Naive thymus-derived CD4-positive, alpha-beta T cell (primary cell): ENCODE data around the gene MS4A3. TPM values are rescaled to one million over a fixed set of nuclear protein-coding genes. Genes with fewer than 3 reads are reported as not detected.
"Not testable (repeated sequence)": the region's sequence is repeated elsewhere in the genome, so short reads cannot be mapped to it uniquely, and the experiment has no call there.

Experiments
- ATAC-seq: fragments of 150-1000 bp; cut with Tn5 transposase; 2 replicates; pipeline ENCODE4 v1.10.0; 2021; ENCODE audit warnings: mild to moderate bottlenecking, moderate library complexity
- CTCF ChIA-PET: fragments of 350-600 bp; sonication (Branson Sonifier 250); formaldehyde crosslinking; loops from one replicate; lab custom pipeline; 2021; ENCODE audit warnings: antibody characterized with exemption; lab: Charles Lee
- POLR2A ChIA-PET: fragments of 350-600 bp; sonication (Branson Sonifier 250); formaldehyde crosslinking; loops from one replicate; lab custom pipeline; 2021; ENCODE audit warnings: antibody characterized with exemption, inconsistent platforms; lab: Charles Lee
- DNase-seq, 9 donors: peaks; one replicate each; pipeline versions ENCODE4 v3.0.0 to v3.0.0-alpha.2; 2020 to 2022; ENCODE audit warnings: mixed read lengths in 1 of 9
- H3K27ac ChIP-seq: one replicate; pipeline ENCODE4 v1.7.0; 2013; ENCODE audit warnings: mild to moderate bottlenecking, low read depth, low read length, moderate library complexity
- H3K27me3 ChIP-seq, 2 donors: one replicate each; pipeline ENCODE4 v1.7.0; 2013; ENCODE audit warnings: low read length in 2 of 2, mild to moderate bottlenecking in 2 of 2, moderate library complexity in 2 of 2; ENCODE audit not compliant: control insufficient read depth in 2 of 2, insufficient read depth in 2 of 2
- H3K36me3 ChIP-seq, 3 experiments: 1 replicate in 2 of 3; 2 replicates in 1 of 3; pipeline ENCODE4 v1.7.0; 2013; ENCODE audit warnings: low read length in 3 of 3, mild to moderate bottlenecking in 3 of 3, moderate library complexity in 1 of 3; ENCODE audit not compliant: insufficient read depth in 3 of 3, control insufficient read depth in 2 of 3
- H3K4me1 ChIP-seq, 2 donors: one replicate each; pipeline ENCODE4 v1.7.0; 2013; ENCODE audit warnings: low read length in 2 of 2, mild to moderate bottlenecking in 2 of 2, moderate library complexity in 1 of 2; ENCODE audit not compliant: control insufficient read depth in 2 of 2, insufficient read depth in 2 of 2
- H3K4me3 ChIP-seq: 2 replicates; pipeline ENCODE4 v1.7.0; 2013; ENCODE audit warnings: mild to moderate bottlenecking, low read length
- H3K9me3 ChIP-seq, 3 experiments: 1 replicate in 2 of 3; 2 replicates in 1 of 3; pipeline ENCODE4 v1.7.0; 2013; ENCODE audit warnings: low read length in 3 of 3; ENCODE audit not compliant: control insufficient read depth in 2 of 3
- H3K27ac Mint-ChIP-seq, 9 donors: one replicate each; pipeline ENCODE4 v1.8.0; 2020 to 2022; ENCODE audit warnings: mixed read lengths in 9 of 9, mild to moderate bottlenecking in 8 of 9, moderate library complexity in 5 of 9, inconsistent platforms in 2 of 9
- H3K27me3 Mint-ChIP-seq, 5 donors: one replicate each; pipeline ENCODE4 v1.8.0; 2021 to 2022; ENCODE audit warnings: mixed read lengths in 5 of 5, mild to moderate bottlenecking in 1 of 5
- H3K36me3 Mint-ChIP-seq, 5 donors: one replicate each; pipeline ENCODE4 v1.8.0; 2020 to 2022; ENCODE audit warnings: mixed read lengths in 5 of 5, mild to moderate bottlenecking in 3 of 5, inconsistent platforms in 1 of 5
- H3K4me1 Mint-ChIP-seq, 7 donors: one replicate each; pipeline ENCODE4 v1.8.0; 2020 to 2022; ENCODE audit warnings: mixed read lengths in 7 of 7, mild to moderate bottlenecking in 3 of 7, inconsistent platforms in 1 of 7
- H3K4me3 Mint-ChIP-seq, 10 donors: one replicate each; pipeline ENCODE4 v1.8.0; 2020 to 2022; ENCODE audit warnings: mild to moderate bottlenecking in 10 of 10, mixed read lengths in 10 of 10, moderate library complexity in 6 of 10, inconsistent platforms in 2 of 10
- H3K9me3 Mint-ChIP-seq, 11 donors: one replicate each; pipeline ENCODE4 v1.8.0; 2020 to 2022; ENCODE audit warnings: mixed read lengths in 11 of 11, mild to moderate bottlenecking in 4 of 11, inconsistent platforms in 1 of 11, moderate library complexity in 1 of 11
- intact Hi-C, 2 donors: fragments of 100-400 bp; cut with micrococcal nuclease; formaldehyde crosslinking; loops; one replicate each; pipeline ENCODE4 v1.15.1; 2023
- polyA plus RNA-seq, 2 donors: library from polyadenylated mRNA; unstranded; fragments of 300-500 nt; fragmentation: Illumina TruSeq; gene quantifications; one replicate each; pipeline ENCODE4 v1.2.3, GENCODE V29; 2021
- total RNA-seq, 6 experiments: library from RNA in 5 of 6; stranded (reverse) in 5 of 6; gene quantifications; 1 replicate in 5 of 6; 2 replicates in 1 of 6; pipeline ENCODE4 v1.2.3 and lab custom pipeline; 2021 to 2026

Gene MS4A3
- total and polyA plus RNA-seq, 7 experiments from 2014 or later, result 4.2 to 9.9 TPM; not detected in 5

DNA sequence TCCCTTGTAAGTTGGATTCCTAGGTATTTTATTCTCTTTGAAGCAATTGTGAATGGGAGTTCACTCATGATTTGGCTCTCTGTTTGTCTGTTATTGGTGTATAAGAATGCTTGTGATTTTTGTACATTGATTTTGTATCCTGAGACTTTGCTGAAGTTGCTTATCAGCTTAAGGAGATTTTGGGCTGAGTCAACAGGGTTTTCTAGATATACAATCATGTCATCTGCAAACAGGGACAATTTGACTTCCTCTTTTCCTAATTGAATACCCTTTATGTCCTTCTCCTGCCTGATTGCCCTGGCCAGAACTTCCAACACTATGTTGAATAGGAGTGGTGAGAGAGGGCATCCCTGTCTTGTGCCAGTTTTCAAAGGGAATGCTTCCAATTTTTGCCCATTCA is 6.0 kb upstream of the MS4A3 start:
- H3K36me3 Mint-ChIP-seq, H3K27me3 ChIP-seq, CTCF ChIA-PET, H3K4me1 ChIP-seq, H3K9me3 ChIP-seq, H3K4me1 Mint-ChIP-seq, H3K4me3 Mint-ChIP-seq, H3K27ac Mint-ChIP-seq, POLR2A ChIA-PET, intact Hi-C loops, ATAC-seq, H3K9me3 Mint-ChIP-seq, H3K4me3 ChIP-seq, H3K27ac ChIP-seq, DNase-seq, H3K36me3 ChIP-seq: not testable (repeated sequence)
- H3K27me3 Mint-ChIP-seq, result peaks cover 4 to 12% (median 10%) of the 10 kb centered on the region in 5 donors

GRCh38 chr11:60050839-60051238 is 5.6 kb upstream of the MS4A3 start:
- H3K36me3 ChIP-seq, H3K27me3 ChIP-seq, H3K9me3 ChIP-seq, H3K27ac Mint-ChIP-seq, ATAC-seq, H3K27ac ChIP-seq, H3K27me3 Mint-ChIP-seq, POLR2A ChIA-PET, CTCF ChIA-PET, H3K4me3 ChIP-seq, H3K9me3 Mint-ChIP-seq, intact Hi-C loops, H3K4me3 Mint-ChIP-seq, DNase-seq, H3K4me1 Mint-ChIP-seq, H3K4me1 ChIP-seq, H3K36me3 Mint-ChIP-seq: not testable (repeated sequence)

DNA sequence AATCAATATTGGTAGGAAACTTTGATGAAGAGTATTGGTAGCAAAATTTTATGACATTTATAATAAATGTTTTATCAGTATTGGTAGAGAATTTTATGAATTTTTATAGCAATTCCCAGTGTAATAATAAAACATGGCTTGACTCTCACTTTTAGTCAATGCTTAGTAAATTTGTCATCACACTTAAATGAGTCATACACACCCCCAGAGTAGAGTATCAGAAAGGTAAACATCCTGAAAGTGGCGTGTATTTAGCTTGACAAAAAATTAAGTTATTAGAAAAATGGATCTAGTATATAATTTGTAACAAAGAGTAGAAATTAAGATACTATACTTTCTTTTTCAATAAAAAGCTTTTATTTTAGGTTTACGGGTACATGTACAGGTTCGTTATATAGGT is 2.6 kb downstream of the MS4A3 start:
- CTCF ChIA-PET, result no interaction called here
- no peak for ATAC-seq

DNA sequence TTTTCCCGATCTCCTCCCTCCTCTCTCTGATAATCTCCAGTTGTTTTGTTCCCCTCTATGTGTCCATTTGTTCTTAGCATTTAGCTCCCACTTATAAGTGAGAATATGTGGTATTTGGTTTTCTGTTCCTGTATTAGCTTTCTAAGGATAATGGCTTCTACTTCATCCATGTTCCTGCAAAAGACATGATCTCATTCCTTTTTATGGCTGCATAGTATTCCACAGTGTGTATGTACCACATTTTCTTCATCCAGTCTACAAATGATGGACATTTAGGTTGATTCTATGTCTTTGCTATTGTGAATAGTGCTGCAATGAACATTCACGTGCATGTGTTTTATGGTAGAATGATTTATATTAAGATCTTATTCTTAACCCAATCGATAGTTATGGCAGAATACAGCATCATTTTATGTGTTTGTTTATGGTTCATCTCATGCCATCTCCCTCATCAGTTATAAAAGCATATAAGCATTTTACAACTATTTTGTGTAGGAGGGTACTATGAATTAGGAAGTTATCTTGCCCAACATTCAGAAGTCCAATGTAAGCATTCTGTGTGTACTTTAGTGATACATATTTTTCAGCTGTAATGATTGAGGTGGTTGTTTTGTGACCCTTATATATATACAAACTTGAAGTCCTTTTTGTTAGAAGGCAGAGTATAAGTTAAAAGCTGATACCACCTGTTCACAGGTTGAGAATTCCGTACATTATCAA is 3.2 kb downstream of the MS4A3 start:
- Mint-ChIP-seq H3K4me1 (peaks cover 0 to 4% (median 0%) of the 10 kb centered on the region in 7 donors), H3K9me3 (peaks cover 0 to 2% (median 0%) of the 10 kb centered on the region in 11 donors), H3K4me3 (no peak overlapping the region), H3K27ac (no peak overlapping the region), H3K36me3 (no peaks in the 10 kb centered on the region), H3K27me3 (peaks cover 0 to 3% (median 0%) of the 10 kb centered on the region in 5 donors)
- H3K9me3 ChIP-seq, result no peaks in the 10 kb centered on the region
- CTCF ChIA-PET, result no interaction called here
- no peaks in the 10 kb centered on the region for H3K4me1 ChIP-seq
- no peak overlapping the region for H3K4me3 ChIP-seq
- DNase-seq (no peak), ATAC-seq (no peak)
- H3K27me3 ChIP-seq, result no peaks in the 10 kb centered on the region
- no peaks in the 10 kb centered on the region for H3K36me3 ChIP-seq
- POLR2A ChIA-PET, result no interaction called here
- intact Hi-C loops, result no loop called here
- H3K27ac ChIP-seq, result no peak overlapping the region

More for the DNA sequence above, 2.6 kb downstream of the MS4A3 start:
- H3K36me3 Mint-ChIP-seq, result no peaks in the 10 kb centered on the region
- no peak for DNase-seq
- H3K4me1 Mint-ChIP-seq, result peaks cover 0 to 4% (median 0%) of the 10 kb centered on the region in 7 donors
- Histone ChIP-seq H3K36me3 (no peaks in the 10 kb centered on the region), H3K4me3 (no peak overlapping the region), H3K9me3 (no peaks in the 10 kb centered on the region), H3K27me3 (no peaks in the 10 kb centered on the region), H3K4me1 (no peaks in the 10 kb centered on the region), H3K27ac (no peak overlapping the region)
- intact Hi-C loops, result no loop called here
- no peak overlapping the region for H3K4me3 Mint-ChIP-seq
- H3K9me3 Mint-ChIP-seq, result peaks cover 0 to 2% (median 0%) of the 10 kb centered on the region in 11 donors
- peaks cover 0 to 3% (median 0%) of the 10 kb centered on the region in 5 donors for H3K27me3 Mint-ChIP-seq
- POLR2A ChIA-PET, result no interaction called here
- no peak overlapping the region for H3K27ac Mint-ChIP-seq

DNA sequence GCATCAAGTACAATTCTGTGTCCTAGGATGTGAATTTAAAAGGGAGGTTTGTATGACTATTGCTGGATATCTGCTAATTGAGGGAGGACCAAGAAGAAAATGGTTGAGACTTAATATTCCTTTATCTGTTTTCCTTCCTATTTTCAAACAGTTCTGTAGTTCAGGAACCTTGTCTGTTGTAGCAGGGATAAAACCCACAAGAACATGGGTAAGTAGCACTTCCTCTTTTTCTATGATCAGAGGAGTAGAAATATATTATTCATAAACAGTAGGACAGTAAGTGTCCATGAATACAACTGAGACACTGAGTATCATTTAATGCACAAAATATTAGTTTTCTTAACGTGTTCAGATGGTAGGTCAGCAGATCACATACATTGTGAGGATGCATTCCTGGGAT is 7.6 kb downstream of the MS4A3 start:
- no peak overlapping the region for H3K4me3 Mint-ChIP-seq
- ChIA-PET POLR2A (no interaction called here), CTCF (interaction anchor here (1.2 kb wide), 1 partner anchor 14 kb away, joined by 3 read pairs; no protein-coding TSS in a partner anchor)
- Histone ChIP-seq H3K4me1 (no peaks in the 10 kb centered on the region), H3K4me3 (no peak overlapping the region), H3K36me3 (no peaks in the 10 kb centered on the region), H3K27ac (no peak overlapping the region), H3K9me3 (no peaks in the 10 kb centered on the region), H3K27me3 (no peaks in the 10 kb centered on the region)
- no peaks in the 10 kb centered on the region for H3K4me1 Mint-ChIP-seq
- no peak overlapping the region for H3K27ac Mint-ChIP-seq
- no peaks in the 10 kb centered on the region for H3K36me3 Mint-ChIP-seq
- ATAC-seq (no peak), DNase-seq (no peak)
- H3K9me3 Mint-ChIP-seq, result peaks cover 0 to 2% (median 0%) of the 10 kb centered on the region in 11 donors
- intact Hi-C loops, result no loop called here
- peaks cover 0 to 2% (median 0%) of the 10 kb centered on the region in 5 donors for H3K27me3 Mint-ChIP-seq

GRCh38 chr11:60065801-60066200 is 9.3 kb downstream of the MS4A3 start:
- H3K4me1 Mint-ChIP-seq, result no peaks in the 10 kb centered on the region
- ATAC-seq, result no peak
- no peak overlapping the region for H3K27ac ChIP-seq
- H3K36me3 ChIP-seq, result no peaks in the 10 kb centered on the region
- CTCF ChIA-PET, result no interaction called here
- H3K36me3 Mint-ChIP-seq, result no peaks in the 10 kb centered on the region
- no peak overlapping the region for H3K4me3 Mint-ChIP-seq
- H3K9me3 ChIP-seq, result no peaks in the 10 kb centered on the region
- no peak overlapping the region for H3K27ac Mint-ChIP-seq
- no peaks in the 10 kb centered on the region for H3K27me3 ChIP-seq
- H3K9me3 Mint-ChIP-seq, result peaks cover 0 to 3% (median 0%) of the 10 kb centered on the region in 11 donors
- intact Hi-C loops, result no loop called here
- H3K4me1 ChIP-seq, result no peaks in the 10 kb centered on the region
- no peak overlapping the region for H3K4me3 ChIP-seq
- DNase-seq, result no peak
- POLR2A ChIA-PET, result no interaction called here
- H3K27me3 Mint-ChIP-seq, result peaks cover 0 to 7% (median 4%) of the 10 kb centered on the region in 5 donors

DNA sequence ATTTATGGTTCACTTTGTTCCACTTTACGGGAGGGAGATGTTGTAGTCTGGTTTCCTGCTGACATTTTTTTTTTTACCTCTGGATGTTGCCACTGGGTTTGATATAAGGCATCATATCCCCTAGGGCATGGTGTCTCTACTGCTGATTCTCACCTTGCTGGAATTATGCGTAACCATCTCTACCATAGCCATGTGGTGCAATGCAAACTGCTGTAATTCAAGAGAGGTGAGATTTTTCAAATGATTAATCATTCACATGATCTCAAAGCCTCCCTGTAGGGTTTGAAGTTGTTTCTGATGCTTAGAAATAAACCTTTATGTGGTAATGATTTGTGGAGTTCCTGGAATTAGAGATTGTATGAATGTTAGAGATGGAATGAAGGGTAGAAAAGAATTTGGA is 13.0 kb downstream of the MS4A3 start:
- H3K27ac ChIP-seq, result no peak overlapping the region
- ChIA-PET POLR2A (no interaction called here), CTCF (no interaction called here)
- ATAC-seq (no peak), DNase-seq (no peak)
- no peak overlapping the region for H3K27ac Mint-ChIP-seq
- H3K4me3 Mint-ChIP-seq, result no peak overlapping the region
- peaks cover 0 to 14% (median 6%) of the 10 kb centered on the region in 5 donors for H3K27me3 Mint-ChIP-seq
- no peaks in the 10 kb centered on the region for H3K4me1 Mint-ChIP-seq
- peaks cover 0 to 11% (median 0%) of the 10 kb centered on the region in 11 donors for H3K9me3 Mint-ChIP-seq
- H3K9me3 ChIP-seq, result no peaks in the 10 kb centered on the region
- no peaks in the 10 kb centered on the region for H3K4me1 ChIP-seq
- intact Hi-C loops, result no loop called here
- no peaks in the 10 kb centered on the region for H3K27me3 ChIP-seq
- H3K36me3 ChIP-seq, result no peaks in the 10 kb centered on the region
- peaks cover 0 to 3% (median 0%) of the 10 kb centered on the region in 5 donors for H3K36me3 Mint-ChIP-seq
- H3K4me3 ChIP-seq, result no peak overlapping the region
